HG03565 (cell line): ENCODE measurements around the gene TSG101.

Experiments used
- ATAC-seq: cut with Tn5 transposase; IDR thresholded peaks from one replicate; pipeline ENCODE4 v1.9.1; 2021; ENCODE audit warnings: mild to moderate bottlenecking, moderate library complexity; ENCODE audit not compliant: unreplicated experiment

TSG101 gene, protein sequence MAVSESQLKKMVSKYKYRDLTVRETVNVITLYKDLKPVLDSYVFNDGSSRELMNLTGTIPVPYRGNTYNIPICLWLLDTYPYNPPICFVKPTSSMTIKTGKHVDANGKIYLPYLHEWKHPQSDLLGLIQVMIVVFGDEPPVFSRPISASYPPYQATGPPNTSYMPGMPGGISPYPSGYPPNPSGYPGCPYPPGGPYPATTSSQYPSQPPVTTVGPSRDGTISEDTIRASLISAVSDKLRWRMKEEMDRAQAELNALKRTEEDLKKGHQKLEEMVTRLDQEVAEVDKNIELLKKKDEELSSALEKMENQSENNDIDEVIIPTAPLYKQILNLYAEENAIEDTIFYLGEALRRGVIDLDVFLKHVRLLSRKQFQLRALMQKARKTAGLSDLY

GRCh38 chr11:18526521-18527296 is at the start of gene TSG101:
TSG101 (minus strand) TSS chr11:18526942; CDS start chr11:18526816, 126 bp downstream.
- ATAC-seq: peak; percentile 85

DNA sequence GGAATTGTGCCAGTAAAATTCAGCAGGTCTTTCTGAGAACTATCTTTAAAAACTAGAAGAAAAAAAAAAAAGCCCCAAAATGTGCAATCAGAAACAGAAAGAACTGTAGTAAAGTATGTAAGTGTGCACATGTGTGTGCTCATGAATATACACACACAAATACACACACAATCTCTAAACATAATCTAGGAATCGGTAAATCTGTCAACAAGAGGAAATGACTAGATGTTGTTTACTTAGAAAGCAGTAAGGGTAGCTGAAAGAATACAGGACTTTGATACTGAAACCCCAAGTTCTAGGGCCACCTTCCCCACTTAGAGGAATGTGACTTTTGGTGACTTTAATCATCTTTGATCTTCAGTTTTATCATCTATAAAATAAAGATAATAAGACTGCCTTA is 48.6 kb upstream of the TSG101 start:
- ATAC-seq: no peak

- ATAC-seq: no peak
Measured at GRCh38 chr11:18567081-18567480, 40.3 kb upstream of the TSG101 start.

GRCh38 chr11:18566406-18566805 is 39.7 kb upstream of the TSG101 start:
- ATAC-seq: no peak

GRCh38 chr11:18564149-18564548 is 37.4 kb upstream of the TSG101 start:
- ATAC-seq: no peak

GRCh38 chr11:18563090-18563730 is 36.5 kb upstream of the TSG101 start:
- ATAC-seq: no peak

GRCh38 chr11:18548001-18548400 is 21.3 kb upstream of the TSG101 start:
- no peak for ATAC-seq

DNA sequence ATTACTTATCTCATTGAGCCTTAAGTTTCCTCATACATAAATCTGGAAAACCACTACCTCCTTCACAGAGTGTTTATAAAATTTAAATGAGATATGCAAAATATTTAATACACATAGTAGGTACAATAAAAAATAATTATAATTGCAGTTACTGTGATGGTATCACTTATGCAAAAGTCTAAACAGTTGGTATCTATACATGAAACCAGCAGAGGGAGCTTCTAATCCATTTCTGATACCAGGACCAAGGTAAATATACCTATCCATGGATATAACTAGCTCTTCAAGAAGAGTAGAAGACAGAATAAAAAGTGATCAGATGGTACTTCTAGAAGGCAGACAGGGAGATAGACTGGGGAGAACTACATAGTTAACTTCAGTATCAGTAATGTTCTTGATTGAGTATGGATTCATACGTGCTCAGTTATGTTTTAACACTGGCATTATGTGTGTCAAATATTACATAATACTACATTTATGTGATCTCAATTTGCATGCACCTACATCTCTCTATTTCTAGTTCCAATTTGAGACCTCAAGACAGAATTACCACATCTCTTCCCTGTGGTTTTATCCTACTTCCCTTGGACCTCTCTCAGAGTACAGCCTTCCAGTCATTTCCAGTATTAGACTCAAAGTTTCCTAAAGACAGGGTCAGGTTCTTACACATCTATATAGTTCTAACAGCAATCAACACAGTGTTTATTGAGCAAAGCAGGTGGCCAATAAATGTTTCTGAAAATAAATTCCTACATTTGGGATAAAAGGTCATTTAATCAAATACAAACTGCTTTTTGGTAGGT is 13.7 kb upstream of the TSG101 start:
- ATAC-seq: no peak

- ATAC-seq: no peak
Measured at GRCh38 chr11:18536209-18536608, 9.5 kb upstream of the TSG101 start.

DNA sequence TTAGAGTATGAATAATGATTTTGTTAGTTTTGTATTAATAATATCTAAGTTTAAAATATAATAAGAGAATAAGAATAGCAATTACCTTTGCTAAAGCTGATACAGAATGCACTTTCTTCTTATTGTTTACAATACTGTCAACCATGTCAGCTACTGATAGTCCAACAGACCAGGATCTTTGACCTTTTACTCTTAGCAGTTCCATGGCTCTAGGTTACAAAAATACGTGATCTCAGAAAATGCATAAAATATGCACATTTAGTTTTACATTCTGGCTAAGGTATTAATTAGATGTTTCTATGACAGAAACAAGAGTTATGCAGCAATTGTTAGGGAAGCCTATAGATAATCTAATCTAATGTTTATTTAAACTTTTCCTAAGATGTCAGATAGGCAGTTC is 7.5 kb upstream of the TSG101 start:
- no peak for ATAC-seq

DNA sequence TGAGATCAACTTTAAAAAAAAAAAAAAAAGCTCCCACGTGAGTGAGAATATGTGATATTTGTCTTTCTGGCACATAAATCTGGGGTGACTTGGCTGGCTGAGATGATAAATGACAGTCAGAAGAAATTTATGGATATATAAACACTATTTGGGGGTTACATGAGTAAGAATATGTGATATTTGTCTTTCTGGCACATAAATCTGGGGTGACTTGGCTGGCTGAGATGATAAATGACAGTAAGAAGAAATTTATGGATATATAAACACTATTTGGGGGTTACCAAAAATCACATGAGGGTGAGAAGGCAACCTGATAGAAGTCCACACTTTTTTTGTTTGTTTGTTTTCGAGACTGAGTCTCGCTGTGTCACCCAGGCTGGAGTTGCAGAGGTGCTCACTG is 6.6 kb upstream of the TSG101 start:
- ATAC-seq: no peak

GRCh38 chr11:18527512-18527911 is 770 bp upstream of the TSG101 start:
- ATAC-seq: no peak

DNA sequence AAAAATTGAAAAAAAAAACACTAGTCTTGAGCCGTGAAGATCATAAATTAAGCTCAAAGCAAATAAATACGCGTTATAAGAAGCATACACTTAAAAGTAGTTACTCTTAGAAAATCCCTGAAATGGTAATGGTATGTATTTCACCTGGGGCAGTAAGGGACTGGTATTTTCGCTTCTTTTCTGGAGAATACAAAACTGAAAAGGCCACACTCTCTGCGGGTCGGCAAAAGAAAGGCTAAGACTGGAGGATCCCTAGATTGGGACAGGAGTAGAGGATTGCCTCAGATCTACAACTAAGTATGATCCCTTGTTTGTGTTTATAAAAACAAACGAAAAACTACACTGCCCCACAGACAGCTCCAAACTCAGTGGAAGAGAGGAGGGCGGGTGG is 617 bp downstream of the TSG101 start:
- no peak for ATAC-seq

GRCh38 chr11:18524248-18524647 is 2.5 kb downstream of the TSG101 start:
- ATAC-seq: no peak

DNA sequence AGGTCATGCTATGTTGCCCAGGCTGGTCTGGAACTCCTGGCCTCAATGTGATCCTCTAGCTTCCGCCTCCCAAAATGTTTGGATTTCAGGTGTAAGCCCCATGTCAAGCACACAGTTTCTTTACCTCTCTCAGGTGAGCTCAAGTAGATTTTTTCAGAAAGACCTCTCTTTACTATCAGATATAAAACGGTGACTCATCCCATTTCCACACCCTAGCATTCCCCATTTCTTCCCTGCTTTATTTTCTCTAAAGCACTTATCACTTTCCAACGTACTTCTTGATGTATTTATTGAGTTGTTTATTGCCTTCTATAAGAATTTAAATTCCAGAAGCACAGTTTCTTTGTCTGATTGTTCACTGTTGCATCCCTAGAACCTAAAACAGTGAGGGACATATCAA is 3.7 kb downstream of the TSG101 start:
- no peak for ATAC-seq

DNA sequence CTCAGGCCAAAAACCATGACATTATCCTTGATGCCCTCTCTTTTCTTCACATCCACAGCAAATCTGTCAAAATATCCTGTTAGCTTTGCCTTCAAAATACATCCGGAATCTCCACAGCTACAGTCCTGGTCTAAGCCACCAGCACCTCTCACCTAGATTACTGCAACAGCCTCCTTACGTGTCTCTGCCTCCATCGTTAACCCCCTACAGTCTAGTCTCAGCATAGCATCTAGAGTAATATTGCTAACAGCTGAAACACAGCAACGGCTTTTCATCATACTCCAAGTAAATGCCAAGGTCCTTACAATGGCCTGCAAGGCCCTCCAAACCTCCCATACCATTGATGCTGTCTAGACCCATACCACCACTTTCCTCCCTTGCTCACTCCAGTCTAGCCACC is 4.4 kb downstream of the TSG101 start:
- no peak for ATAC-seq

GRCh38 chr11:18521122-18521521 is 5.6 kb downstream of the TSG101 start:
- no peak for ATAC-seq

DNA sequence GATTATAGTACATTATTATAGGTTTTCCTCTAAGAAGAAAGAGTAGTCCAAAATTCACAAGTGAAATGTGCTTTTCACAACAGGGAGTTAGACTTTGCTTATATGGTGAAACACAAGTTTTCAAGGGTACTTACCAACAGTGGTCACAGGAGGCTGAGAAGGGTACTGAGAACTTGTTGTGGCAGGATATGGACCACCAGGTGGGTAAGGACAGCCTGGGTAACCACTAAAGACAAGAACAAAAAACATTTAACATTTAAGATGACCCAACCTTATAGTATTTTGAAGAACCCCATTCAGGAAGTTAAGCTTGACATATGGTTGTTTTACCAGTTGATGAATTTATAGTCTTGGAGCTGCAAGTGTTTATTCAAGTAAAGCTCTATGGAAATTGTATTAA is 24.4 kb downstream of the TSG101 start:
- no peak for ATAC-seq

- no peak for ATAC-seq
Measured at GRCh38 chr11:18501629-18502028, 25.1 kb downstream of the TSG101 start.

- ATAC-seq: no peak
Measured at GRCh38 chr11:18498039-18498438, 28.7 kb downstream of the TSG101 start.

GRCh38 chr11:18495703-18496102 is 31.0 kb downstream of the TSG101 start:
- no peak for ATAC-seq
